Stimulated activated CD8-positive, alpha-beta memory T cell treated with anti-CD3 and anti-CD28 coated beads, Interleukin-2, amount 100 ng/mL, for 48 hours (primary cell): ENCODE measurements around the gene RHOU.
"Not testable (repeated sequence)": the region's sequence is repeated elsewhere in the genome, so short reads cannot be mapped to it uniquely, and the experiment has no call there.

Source experiments
- DNase-seq, 2 donors: peaks; one replicate each; pipeline ENCODE4 v3.0.0-alpha.2; 2020; ENCODE audit warnings: low read depth in 2 of 2

The RHOU gene

DNA sequence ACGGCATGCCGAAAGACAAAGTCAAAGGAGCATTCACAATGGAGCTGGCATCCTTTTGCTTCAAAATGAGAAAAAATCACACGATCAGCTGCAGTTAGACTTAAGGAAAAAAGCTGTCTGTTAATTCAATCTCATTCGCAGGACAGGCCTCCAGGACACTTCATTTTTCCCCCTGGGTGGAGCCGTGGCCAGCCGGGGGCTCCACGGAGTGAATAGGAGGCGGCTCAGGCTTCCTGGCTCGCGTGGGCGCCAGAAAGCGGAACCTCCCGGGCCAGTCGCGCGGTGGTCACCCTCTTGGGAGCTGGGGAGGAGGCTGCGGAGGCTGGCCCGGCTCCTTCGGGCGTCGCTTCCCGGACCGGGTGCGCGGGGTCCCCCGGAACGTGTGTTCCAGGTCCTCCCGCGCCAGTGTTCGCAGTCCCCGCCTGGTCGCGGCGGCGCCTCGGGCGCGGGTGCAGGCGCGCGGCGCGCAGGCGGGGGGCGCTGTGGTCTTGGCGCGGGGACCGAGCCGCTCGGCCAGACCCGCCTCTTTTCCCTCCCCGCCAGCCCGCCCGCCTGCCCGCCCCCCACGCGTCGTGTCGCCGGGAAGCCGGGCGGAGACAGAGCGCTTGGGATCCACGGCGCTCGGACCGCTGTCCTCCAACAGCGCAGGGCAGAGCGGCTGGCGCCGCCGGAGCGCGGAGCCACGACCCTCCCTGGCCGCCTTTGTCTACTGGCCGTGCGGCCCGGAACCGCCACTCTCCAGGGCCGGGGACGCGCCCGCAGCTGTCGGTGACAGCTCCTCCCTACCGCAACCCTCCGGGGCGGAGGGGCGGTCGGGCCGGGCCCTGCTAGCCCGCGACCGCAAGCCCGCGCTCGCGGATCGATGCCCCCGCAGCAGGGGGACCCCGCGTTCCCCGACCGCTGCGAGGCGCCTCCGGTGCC is at the start of gene RHOU:
TSS of gene RHOU (plus strand) at position 599 of the 921 bp plus-strand sequence. CDS start at position 863, 264 bp downstream.
- peak; percentile 40 to 54 for DNase-seq

DNA sequence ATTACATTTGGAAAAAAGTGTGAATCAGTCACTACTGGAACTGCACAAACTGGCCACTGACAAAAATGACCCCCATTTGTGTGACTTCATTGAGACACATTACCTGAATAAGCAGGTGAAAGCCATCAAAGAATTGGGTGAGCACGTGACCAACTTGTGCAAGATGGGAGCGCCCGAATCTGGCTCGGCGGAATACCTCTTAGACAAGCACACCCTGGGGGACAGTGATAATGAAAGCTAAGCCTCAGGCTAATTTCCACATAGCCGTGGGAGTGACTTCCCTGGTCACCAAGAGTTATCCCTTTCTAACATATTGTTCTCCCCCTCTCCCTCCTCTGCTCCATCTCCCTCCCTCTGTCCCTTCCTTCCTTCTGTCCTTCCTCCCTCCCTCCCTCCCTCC is 47.7 kb upstream of the RHOU start:
- no peak for DNase-seq

DNA sequence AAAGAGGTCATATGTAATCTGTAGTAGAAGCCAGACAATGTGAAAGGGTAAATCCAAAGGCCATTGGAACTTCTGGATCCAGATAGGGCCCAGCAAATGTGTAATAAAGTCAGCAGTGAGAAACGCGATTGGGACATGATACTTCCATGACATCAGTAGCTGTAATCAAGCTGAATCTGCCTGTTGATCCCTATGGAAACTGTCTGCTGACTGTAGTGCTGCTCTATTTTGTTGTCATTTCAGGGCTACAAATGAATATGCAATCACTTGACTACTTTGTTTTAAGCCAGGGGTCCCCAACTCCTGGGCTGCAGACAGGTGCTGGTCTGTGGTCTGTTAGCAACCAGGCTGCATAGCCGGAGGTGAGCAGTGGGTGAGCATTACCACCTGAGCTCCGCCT is 46.0 kb upstream of the RHOU start:
- no peak for DNase-seq

DNA sequence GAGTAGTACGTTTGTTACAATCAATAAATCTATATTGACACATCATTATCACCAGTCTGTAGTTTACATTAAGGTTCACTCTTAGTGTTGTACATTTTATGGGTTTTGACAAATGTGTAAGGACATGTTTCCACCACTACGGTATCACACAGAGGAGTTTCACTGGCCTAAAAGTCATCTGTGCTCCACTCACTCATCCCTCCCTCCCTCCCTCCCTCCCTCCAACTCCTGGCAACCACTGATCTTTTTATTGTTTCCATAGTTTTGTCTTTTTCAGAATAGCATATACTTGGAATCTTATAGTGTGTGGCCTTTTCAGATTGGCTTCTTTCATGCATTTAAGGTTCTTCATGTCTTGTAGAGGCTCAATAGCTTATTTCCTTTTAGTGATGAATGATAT is 44.1 kb upstream of the RHOU start:
- no peak for DNase-seq

DNA sequence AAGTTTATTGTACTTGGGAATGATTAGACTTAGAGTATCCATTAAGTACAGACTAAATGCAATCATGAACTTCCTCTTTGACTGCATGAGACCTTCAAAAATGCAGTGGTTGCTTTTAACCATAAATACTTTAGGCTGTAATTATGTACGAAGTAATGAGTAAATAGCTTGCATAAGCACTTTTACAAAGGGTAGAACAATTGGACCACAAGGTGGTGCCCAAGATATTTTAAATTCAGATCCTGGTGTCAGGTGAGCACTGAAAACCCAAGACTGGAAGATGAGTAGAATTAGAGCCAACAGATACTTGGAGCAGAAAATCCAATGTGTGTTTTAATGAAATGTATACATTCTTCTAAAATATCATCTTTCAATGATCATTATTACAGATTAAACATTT is 43.4 kb upstream of the RHOU start:
- DNase-seq, result no peak

DNA sequence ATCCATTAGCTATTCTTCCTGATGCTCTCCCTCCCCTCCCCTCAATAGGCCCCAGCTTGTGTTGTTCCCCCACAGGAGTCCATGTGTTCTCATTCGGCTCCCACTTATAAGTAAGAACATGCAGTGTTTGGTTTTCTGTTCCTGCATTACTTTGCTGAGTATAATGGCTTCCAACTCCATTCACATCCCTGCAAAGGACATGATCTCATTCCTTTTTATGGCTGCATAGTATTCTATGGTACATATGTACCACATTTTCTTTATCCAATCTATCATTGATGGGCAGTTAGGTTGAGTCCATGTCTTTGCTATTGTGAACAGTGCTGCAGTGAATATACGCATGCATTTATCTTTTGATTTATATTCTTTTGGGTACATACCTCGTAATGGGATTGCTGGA is 40.8 kb upstream of the RHOU start:
- DNase-seq, result not testable (repeated sequence)

DNA sequence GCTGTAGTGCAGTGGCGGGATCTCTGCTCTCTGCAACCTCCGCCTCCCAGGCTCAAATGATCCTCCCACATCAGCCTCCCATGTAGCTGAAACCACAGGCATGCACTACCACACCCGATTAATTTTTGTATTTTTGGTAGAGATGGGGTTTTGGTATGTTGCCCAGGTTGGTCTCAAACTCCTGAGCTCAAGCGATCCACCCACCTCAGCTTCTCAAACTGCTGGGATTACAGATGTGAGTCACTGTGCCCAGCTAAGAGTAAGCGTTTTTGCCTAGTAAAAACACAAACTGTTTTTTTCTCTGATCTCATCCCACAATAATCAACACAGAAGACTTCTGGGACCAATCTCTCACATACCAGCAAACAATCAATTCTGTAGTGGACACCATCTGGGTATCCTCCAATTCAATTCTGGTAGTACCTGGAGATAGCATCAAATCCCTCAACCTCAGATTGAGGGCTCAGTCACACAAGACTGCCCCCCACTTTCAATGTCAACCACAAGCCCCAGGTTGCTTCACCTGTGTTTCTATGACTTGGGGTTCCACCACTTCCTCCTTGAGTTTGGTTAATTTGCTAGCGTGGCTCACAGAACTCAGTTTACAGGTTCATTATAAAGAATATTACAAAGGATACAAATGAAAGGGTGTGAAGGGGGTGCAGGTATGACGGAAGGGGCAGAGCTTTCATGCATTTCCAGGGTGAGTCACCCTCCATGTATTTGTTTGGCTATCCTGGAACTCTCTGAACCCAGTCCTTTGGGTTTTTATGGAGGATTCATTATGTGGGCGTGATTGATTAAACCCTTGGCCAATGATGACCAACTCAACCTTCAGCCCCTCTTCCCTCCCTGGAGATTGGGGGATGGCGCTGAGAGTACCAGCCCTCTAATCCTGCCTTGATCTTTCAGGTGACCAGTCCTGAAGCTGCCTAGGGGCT is 40.0 kb upstream of the RHOU start:
- DNase-seq, result no peak

DNA sequence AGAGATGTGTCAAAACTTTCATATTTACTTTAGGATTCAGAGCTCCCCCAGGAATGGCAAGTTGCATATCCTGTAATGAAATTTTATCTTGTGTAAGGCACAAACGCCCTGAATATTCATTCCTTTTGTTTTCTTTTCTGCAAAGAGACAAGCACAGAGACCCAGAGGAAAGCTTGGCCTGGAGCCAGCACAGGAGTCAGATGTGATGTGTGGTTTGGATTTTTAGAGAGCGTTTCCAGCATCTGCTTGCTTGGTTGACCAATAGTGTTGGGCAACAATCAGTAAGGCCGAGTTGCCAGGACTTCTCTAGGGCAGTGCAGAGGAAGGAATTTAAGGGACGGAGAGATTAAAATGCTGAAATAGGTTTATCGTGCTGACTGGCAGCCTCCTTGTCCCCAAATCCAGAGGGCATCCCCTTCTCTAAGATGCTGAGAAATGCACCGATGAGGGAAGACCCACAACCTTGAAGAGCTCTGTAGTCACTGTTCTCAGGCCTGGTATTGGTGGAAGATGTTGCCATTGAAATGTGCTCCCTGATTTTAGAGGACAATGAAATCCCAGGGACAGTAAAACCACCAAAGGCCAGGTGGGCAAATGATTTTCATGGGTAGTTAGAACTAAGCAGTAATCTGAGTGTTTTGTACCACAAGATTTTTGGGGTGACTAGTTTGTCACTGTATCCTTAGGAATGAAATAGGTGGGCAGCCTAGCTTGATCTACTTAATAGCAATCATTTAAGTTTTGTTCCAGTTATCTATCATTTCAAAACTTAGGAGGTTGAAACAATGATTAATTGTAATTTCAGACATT is 37.9 kb upstream of the RHOU start:
- DNase-seq, result no peak

DNA sequence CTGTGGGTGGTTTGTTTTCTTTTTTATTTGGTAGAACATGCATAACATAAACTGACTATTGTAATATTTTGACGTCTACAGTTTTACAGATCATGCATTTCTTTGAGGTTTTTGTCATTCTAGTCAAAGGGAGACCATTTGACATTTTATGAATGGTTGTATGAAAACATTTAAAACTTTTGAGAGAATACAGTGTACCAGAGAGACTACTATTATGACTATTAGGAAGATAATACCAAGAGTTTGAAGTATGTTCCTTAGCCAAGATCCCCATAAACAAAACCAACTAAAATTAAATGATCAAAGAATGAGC is 37.3 kb upstream of the RHOU start:
- no peak for DNase-seq

DNA sequence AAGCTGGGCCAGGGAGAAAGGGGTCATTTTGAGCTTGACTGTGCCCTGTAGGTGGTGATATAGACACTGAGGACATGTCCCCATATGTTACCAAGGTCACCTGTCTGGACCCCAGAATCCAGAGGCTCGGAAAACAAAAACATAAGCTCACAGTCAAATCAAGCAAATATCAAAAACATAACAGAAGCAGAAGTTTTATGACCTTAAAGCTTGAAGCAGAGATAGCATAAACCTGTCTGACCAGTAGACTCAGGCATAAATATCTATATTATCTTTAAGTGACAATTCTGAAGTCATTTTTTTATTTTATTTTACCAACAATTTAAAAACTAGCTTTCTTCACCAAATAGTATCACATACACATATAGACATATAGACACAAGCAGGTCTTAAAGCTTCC is 32.8 kb upstream of the RHOU start:
- DNase-seq, result no peak

DNA sequence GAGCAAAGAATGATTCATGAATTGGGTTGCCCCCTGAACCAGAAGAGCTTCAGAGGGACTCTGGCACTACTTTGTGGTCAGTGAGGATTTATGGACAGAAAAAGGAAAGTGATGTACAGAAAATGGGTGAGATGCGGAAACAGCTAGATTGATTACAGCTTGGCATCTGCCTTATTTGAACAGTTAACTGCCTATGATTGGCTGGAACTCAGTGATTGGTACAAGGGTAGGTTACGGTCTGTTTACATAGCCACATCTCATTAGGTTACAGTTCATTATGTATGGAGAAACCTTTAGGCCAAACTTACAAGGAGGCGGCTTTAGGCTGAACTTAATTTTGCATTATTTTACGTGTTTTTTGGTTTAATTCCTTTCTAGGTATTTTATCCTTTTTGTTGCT is 29.0 kb upstream of the RHOU start:
- no peak for DNase-seq

DNA sequence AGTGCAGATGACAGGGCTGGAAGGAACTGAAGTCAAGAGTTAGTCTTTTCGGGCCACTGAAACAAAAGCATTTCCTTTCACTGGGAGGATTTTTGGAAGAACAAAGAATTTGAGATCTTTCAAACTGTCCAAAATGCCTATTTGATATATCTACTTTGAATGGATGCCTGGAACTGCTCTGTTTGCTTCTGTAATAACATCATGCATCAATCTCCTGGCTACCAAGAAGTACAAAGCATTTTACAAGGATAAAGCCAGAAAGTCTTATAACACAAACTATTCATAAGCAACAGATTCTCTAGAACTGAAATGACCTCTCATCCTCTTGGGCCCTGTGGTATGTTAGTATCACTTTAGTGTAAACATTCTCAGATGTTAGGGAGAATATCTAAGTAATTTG is 18.2 kb upstream of the RHOU start:
- no peak for DNase-seq

DNA sequence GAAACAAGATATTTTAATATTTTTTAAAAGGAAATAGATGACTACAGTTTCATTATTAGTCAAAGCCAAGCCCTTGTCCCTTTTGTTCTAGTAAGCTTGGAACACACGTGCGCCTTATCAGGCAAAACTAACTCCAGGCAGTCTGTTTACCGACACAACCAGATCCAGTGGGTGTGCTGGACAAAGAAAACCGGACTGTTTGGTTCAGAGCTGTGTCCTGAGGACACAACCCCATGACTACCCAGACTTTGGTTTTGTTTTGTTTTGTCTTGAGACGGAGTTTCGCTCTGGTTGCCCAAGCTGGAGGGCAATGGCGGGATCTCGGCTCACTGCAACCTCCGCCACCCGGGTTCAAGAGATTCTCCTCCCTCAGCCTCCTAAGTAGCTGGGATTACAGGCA is 13.9 kb upstream of the RHOU start:
- DNase-seq, result no peak

DNA sequence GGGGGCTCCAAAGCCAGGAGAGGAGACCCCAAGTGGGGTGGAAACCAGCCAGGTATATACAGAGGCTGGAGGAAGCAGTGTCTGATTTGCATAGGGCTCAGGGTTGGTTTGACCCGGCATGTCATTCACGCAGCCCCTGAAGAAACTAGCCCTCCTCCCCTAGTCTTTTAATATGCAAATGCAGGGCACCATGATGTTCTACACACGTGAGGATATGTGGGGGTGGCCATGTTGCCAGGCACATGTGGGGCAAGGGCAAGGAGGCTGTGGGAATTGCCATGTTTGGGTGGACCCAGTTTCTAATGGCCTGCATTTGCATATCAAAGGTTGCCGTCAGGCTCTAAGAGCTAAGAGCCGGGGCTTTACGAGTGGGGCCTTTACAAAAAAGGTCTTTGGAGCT is 12.0 kb upstream of the RHOU start:
- no peak for DNase-seq

DNA sequence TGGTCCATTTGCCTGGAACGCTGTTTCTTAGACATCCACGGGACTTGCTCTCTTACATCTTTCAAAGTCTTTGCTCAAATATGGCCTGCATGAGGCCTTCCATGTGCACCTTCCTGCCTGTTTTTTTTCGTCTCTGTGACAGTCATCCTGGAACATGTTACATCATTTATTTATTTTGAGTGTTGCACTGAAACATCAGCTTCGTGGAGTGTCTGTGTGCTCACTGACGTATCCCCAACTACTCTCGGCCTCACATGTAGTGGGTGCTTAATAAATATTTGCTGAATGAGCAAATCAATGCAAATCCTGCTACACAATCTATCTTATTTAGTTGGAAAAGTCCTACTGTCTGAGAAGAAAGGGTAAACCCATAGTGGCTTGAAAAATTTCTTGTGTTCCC is 11.4 kb upstream of the RHOU start:
- DNase-seq, result no peak

DNA sequence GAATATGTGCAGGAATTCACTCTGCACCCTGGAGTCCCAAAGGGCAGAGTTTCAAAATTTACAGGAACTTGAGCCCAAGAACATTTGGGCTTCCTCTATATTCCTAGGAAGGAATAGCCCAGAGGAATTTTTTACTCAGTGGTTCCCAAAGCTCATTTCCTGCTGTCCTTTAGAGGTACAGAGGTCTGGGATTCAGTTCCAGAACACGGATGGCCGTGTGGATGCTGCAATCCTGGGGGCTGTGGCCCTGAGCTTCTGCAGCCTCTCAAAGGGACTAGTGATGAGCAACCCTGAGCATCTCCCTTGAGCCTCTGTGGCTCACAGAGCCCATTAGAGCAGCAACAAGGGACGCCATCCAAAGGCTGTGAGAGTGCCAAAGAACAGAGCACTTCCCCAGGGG is 10.1 kb upstream of the RHOU start:
- DNase-seq, result no peak

DNA sequence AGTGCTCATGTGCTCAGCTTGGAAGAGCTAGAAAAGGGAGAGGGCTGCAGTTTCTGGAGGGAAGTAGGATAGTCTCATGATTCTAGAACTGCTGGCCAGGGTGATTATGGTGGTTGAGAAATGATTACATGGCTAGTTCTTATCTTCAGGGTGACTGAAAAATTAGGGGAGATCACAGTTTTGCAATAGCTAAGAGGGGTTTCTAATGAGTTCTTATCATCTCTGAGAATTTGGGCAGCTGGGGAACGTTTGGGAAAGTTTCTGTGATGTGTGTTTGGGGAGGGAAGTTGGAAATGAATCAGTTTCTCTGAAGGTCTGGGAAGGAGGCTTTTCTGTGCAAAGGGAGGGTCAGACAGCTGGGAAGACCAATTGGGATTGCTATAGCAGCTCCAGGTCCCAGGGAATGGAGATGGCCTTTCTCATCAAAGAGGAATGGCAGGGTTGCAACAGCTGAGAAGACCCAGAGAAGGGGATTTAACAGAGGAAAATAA is 7.6 kb upstream of the RHOU start:
- no peak for DNase-seq

DNA sequence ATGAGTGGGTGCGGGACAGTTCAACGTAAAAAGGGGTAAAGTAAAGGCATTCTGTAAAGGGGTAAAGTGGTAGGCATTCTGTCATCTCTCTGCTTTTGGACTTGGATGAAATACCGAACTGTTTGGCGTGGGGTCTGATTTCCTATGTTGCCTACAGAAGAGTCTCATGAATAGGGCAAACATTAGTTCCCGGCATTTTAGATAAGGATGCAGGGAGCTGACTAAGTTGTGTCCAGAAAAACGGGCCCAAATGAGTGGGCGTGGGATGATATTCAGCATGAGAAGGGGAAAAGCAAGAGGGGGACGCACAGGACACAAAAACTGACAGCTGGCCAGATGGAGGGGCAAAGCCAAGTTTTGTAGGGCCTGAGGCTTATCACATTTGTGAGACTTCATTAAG is 2.9 kb upstream of the RHOU start:
- no peak for DNase-seq

DNA sequence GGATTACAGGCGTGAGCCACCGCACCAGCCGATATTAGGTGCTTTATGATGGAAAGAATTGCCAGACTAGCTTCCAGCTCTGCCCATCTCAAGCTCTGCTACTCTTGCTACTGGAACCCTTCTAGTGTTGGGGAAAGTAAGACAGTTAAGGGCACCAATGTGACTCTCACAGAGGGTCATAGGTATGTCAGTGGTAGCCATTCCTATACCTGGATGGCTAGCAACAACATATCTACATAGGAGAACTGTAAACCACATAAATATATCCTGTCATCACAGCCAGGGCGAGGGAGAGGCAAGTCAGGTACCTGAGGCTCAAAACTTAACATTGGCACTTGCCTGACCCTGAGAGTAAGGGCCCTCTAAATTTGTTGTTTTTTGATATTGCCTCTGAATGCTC is 1.7 kb upstream of the RHOU start:
- no peak for DNase-seq

DNA sequence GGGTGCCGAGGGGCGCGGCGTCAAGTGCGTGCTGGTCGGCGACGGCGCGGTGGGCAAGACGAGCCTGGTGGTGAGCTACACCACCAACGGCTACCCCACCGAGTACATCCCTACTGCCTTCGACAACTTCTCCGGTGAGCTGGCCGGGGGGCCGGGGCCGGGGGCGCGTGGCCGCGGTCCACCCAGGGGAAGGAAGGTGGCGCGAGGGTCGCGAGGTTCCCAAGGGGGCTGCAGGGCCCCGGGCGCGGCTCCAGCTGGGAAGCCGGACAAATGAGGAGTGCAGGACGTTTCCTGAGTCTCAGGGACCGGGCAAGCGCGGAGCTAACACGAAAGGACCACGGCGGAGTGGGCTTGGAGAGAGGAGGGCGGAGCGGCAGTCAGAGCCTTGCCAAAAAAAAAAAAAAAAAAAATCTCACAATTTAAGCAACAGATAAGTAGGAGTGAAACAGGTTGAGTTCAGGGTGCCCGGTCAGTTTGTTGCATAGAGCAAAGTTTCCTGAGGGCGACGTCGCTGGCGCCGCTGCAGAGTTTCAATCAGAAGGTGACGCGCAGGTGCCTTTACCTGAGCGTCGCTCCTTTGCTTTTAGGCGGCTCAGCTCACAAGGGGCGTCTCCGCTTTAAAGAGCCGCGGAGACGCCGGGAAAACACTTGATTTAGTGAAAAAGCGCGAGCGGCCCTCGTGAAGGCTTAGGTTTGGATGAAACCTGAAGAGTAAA is 750 bp downstream of the RHOU start:
- peak in 1 of 2 donors; percentile 0 for DNase-seq

DNA sequence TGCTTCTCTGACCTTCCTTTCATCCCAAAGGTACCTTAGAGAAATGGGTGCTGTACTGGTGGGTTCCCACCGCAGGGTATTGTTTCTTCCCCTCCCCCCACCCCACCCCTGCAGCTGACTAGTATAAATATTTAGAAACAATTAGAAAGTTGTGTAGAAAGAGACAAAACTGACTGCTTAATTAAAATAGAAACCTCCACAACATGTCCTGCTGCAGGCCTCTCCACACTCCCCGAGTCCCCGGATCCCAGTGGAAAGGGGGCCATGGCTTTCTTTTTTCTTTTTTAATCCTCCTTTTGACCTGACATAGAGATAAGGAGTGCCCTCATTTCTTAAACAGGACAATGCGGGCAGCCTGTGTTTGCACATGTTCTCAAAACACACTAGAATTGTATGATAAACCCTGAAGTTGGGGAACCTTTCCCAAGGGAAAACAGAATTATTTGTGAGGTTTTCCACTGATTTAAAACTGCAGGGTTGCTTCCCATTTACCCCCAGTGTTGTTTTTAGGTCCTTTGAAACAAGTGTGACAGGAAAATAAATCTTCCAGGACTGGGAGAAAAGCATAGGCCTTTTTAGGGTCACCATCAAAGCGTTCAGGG is 1.7 kb downstream of the RHOU start:
- DNase-seq, result no peak
